ENCODE results near the gene DGKG.

DGKG gene

GRCh38 chr3:186361762-186362536 lies at the start of gene DGKG:
Gene DGKG (minus strand): TSS chr3:186362234. CDS start chr3:186320459, 41,775 bp downstream.
- peak; percentile 69 for DNase-seq

GRCh38 chr3:186411089-186411488 lies 49.1 kb upstream of the DGKG start:
- no peak for DNase-seq

- no peak for DNase-seq
These were observed 44.9 kb upstream of the DGKG start for GRCh38 chr3:186406669-186407635.

- no peak for DNase-seq
These were observed 39.5 kb upstream of the DGKG start for GRCh38 chr3:186401556-186401955.

- no peak for DNase-seq
These were observed 38.6 kb upstream of the DGKG start for GRCh38 chr3:186400662-186401061.

GRCh38 chr3:186400026-186400425 lies 38.0 kb upstream of the DGKG start:
- DNase-seq: no peak

- no peak for DNase-seq
These were observed 32.7 kb upstream of the DGKG start for GRCh38 chr3:186394566-186395217.

- DNase-seq: no peak
These were observed 25.0 kb upstream of the DGKG start for GRCh38 chr3:186386883-186387560.

- no peak for DNase-seq
These were observed 24.0 kb upstream of the DGKG start for GRCh38 chr3:186385856-186386602.

- DNase-seq: no peak
These were observed 21.3 kb upstream of the DGKG start for GRCh38 chr3:186383026-186383993.

- DNase-seq: no peak
These were observed 20.3 kb upstream of the DGKG start for GRCh38 chr3:186382217-186382885.

GRCh38 chr3:186381424-186382216 lies 19.6 kb upstream of the DGKG start:
- DNase-seq: no peak

GRCh38 chr3:186380622-186381380 lies 18.8 kb upstream of the DGKG start:
- no peak for DNase-seq

GRCh38 chr3:186375443-186375842 lies 13.4 kb upstream of the DGKG start:
- no peak for DNase-seq

- no peak for DNase-seq
These were observed 12.3 kb upstream of the DGKG start for GRCh38 chr3:186374376-186374775.

- no peak for DNase-seq
These were observed 7.2 kb upstream of the DGKG start for GRCh38 chr3:186369217-186369616.

GRCh38 chr3:186368717-186369116 lies 6.7 kb upstream of the DGKG start:
- DNase-seq: no peak

GRCh38 chr3:186368176-186368575 lies 6.1 kb upstream of the DGKG start:
- no peak for DNase-seq
